H1 (cell line): ENCODE data around the gene CHRDL2. TPM values are rescaled to one million over a fixed set of nuclear protein-coding genes. Genes with fewer than 3 reads are reported as not detected.

ENCODE experiments used
- CBX5 ChIP-seq: fragments of 300-800, 300-1000 bp; sonication (generic); IDR thresholded peaks from 2 replicates; pipeline ENCODE4 v1.7.1; 2016; ENCODE audit warnings: antibody characterized with exemption, low read length, low read depth
- EGR1 ChIP-seq: IDR thresholded peaks from 2 replicates; pipeline ENCODE4 v1.6.1; 2011; ENCODE audit warnings: low read depth, low read length, borderline replicate concordance
- JUN ChIP-seq: IDR thresholded peaks from 2 replicates; pipeline ENCODE4 v1.6.1; 2011; ENCODE audit warnings: low read depth, mild to moderate bottlenecking, improper control_type of control experiment, low read length
- JUND ChIP-seq: IDR thresholded peaks from 2 replicates; pipeline ENCODE4 v1.6.1; 2011; ENCODE audit warnings: mild to moderate bottlenecking, improper control_type of control experiment, low read length
- NRF1 ChIP-seq: IDR thresholded peaks from 2 replicates; pipeline ENCODE4 v1.6.1; 2011; ENCODE audit warnings: mild to moderate bottlenecking, low read depth, low read length, improper control_type of control experiment
- SIRT6 ChIP-seq: IDR thresholded peaks from one replicate; pipeline ENCODE4 v1.7.1; 2012; ENCODE audit warnings: low read length, inconsistent platforms
- TEAD4 ChIP-seq: IDR thresholded peaks from 2 replicates; pipeline ENCODE4 v1.6.1; 2012; ENCODE audit warnings: low read depth, low read length, inconsistent platforms, mixed read lengths
- polyA plus RNA-seq, 7 experiments: library from polyadenylated mRNA; depleted of rRNA in 3 of 7; stranded (reverse) in 5 of 7; unstranded in 2 of 7; fragments of >200 nt in 5 of 7; fragments of 200-250 nt in 2 of 7; gene quantifications; 1 replicate in 5 of 7; 2 replicates in 1 of 7; 4 replicates in 1 of 7; pipeline versions ENCODE4 v1.2.1 to v1.2.3, GENCODE V29; 2011 to 2013; ENCODE audit warnings: missing spikeins in 2 of 7, mixed read lengths in 2 of 7
- total RNA-seq: library from RNA; stranded (reverse); fragmentation: NEBNext Ultra II Directional; extraction: Animal tissue kit (Norgen Biotek cat#: 25700); gene quantifications from 2 replicates; pipeline ENCODE4 v1.2.1, GENCODE V29; 2021
- TF ChIP-seq, protein P1 (sequence below): fragments of 300-600 bp; sonication (generic); IDR thresholded peaks from 2 replicates; pipeline ENCODE4 v1.7.1; 2012; ENCODE audit warnings: low read length, moderate library complexity, mild to moderate bottlenecking, inconsistent platforms; ENCODE audit not compliant: insufficient replicate concordance

The CHRDL2 gene
- total and polyA plus RNA-seq, 2 of the 8 experiments (the other 6 are each of a cell fraction or from before 2014, with no cell fraction given): 0.26 to 0.48 TPM

- TF ChIP-seq, protein P1, sequence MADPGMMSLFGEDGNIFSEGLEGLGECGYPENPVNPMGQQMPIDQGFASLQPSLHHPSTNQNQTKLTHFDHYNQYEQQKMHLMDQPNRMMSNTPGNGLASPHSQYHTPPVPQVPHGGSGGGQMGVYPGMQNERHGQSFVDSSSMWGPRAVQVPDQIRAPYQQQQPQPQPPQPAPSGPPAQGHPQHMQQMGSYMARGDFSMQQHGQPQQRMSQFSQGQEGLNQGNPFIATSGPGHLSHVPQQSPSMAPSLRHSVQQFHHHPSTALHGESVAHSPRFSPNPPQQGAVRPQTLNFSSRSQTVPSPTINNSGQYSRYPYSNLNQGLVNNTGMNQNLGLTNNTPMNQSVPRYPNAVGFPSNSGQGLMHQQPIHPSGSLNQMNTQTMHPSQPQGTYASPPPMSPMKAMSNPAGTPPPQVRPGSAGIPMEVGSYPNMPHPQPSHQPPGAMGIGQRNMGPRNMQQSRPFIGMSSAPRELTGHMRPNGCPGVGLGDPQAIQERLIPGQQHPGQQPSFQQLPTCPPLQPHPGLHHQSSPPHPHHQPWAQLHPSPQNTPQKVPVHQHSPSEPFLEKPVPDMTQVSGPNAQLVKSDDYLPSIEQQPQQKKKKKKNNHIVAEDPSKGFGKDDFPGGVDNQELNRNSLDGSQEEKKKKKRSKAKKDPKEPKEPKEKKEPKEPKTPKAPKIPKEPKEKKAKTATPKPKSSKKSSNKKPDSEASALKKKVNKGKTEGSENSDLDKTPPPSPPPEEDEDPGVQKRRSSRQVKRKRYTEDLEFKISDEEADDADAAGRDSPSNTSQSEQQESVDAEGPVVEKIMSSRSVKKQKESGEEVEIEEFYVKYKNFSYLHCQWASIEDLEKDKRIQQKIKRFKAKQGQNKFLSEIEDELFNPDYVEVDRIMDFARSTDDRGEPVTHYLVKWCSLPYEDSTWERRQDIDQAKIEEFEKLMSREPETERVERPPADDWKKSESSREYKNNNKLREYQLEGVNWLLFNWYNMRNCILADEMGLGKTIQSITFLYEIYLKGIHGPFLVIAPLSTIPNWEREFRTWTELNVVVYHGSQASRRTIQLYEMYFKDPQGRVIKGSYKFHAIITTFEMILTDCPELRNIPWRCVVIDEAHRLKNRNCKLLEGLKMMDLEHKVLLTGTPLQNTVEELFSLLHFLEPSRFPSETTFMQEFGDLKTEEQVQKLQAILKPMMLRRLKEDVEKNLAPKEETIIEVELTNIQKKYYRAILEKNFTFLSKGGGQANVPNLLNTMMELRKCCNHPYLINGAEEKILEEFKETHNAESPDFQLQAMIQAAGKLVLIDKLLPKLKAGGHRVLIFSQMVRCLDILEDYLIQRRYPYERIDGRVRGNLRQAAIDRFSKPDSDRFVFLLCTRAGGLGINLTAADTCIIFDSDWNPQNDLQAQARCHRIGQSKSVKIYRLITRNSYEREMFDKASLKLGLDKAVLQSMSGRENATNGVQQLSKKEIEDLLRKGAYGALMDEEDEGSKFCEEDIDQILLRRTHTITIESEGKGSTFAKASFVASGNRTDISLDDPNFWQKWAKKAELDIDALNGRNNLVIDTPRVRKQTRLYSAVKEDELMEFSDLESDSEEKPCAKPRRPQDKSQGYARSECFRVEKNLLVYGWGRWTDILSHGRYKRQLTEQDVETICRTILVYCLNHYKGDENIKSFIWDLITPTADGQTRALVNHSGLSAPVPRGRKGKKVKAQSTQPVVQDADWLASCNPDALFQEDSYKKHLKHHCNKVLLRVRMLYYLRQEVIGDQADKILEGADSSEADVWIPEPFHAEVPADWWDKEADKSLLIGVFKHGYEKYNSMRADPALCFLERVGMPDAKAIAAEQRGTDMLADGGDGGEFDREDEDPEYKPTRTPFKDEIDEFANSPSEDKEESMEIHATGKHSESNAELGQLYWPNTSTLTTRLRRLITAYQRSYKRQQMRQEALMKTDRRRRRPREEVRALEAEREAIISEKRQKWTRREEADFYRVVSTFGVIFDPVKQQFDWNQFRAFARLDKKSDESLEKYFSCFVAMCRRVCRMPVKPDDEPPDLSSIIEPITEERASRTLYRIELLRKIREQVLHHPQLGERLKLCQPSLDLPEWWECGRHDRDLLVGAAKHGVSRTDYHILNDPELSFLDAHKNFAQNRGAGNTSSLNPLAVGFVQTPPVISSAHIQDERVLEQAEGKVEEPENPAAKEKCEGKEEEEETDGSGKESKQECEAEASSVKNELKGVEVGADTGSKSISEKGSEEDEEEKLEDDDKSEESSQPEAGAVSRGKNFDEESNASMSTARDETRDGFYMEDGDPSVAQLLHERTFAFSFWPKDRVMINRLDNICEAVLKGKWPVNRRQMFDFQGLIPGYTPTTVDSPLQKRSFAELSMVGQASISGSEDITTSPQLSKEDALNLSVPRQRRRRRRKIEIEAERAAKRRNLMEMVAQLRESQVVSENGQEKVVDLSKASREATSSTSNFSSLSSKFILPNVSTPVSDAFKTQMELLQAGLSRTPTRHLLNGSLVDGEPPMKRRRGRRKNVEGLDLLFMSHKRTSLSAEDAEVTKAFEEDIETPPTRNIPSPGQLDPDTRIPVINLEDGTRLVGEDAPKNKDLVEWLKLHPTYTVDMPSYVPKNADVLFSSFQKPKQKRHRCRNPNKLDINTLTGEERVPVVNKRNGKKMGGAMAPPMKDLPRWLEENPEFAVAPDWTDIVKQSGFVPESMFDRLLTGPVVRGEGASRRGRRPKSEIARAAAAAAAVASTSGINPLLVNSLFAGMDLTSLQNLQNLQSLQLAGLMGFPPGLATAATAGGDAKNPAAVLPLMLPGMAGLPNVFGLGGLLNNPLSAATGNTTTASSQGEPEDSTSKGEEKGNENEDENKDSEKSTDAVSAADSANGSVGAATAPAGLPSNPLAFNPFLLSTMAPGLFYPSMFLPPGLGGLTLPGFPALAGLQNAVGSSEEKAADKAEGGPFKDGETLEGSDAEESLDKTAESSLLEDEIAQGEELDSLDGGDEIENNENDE: no peak
- TF ChIP-seq JUND (no peak), SIRT6 (no peak), JUN (no peak), TEAD4 (no peak), EGR1 (no peak), CBX5 (no peak), NRF1 (no peak)
Measured at GRCh38 chr11:74751303-74751702, 20.1 kb upstream of the CHRDL2 start (continued).
